Ramos (cell line): ENCODE data around the gene PPM1A.

ENCODE experiments used
- in situ Hi-C: fragments of 300-500 bp; cut with MboI; formaldehyde crosslinking; loops from one replicate; pipeline ENCODE4 v1.14.3; 2022; ENCODE audit warnings: low sequenced_read_pairs; ENCODE audit not compliant: unreplicated experiment

PPM1A gene

GRCh38 chr14:60248697-60249318, at the start of gene PPM1A:
Gene PPM1A, plus strand, starts transcription at chr14:60249221. Its CDS starts 33,483 bp downstream, at chr14:60282704.
- in situ Hi-C loops: loop anchor here (25.0 kb wide), 1 partner anchor 1238 kb away; no protein-coding TSS in a partner anchor

DNA sequence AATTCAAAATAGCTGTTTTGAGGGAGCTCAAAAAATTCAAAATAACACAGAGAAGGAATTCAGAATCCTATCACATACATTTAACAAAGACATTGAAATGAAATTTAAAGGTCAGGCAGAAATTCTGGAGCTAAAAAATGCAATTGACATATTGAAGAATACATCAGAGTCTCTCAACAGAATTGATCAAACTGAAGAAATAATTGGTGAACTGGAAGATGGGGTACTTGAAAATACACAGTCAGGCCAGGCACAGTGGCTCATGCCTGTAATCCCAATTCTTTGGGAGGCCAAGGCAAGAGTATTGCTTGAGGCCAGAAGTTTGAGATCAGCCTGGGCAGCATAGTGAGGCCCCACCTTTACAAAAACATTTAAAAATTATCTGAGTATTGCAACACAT, 49.7 kb upstream of the PPM1A start:
- in situ Hi-C loops: loop anchor here (25.0 kb wide), 1 partner anchor 562 kb away; no protein-coding TSS in a partner anchor

DNA sequence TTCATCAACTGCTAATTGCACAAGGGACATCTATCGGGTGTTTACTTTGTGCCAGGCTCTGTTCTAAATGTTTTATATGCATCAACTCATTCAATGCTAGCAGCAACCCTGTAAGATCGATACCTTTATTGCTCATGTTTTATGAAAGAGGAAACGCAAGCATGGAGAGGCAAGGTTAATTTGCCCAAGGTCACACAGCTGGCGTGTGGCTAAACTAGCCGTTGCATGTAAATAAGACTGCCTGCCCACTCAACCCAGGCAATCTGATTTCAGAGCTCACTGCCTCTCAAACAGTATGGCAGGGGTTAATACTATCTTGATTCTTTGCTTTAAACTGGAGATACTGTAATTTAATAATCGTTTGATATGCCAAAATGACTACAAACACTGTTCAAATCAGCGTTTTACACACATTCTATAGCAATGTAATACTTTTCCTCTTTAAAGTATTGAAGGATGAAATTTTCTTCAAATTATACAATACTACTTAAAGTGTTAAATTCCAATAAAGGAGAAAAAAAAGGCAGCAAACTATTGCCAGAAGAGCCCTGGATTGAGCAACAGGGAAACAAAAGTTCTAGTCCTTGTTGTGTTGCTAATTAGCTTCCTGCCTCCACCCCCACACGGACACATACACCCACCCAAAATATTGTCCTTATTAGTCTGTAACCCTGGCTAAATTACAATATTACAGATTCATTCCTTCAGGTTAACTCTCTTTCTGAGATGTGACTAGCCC, 44.7 kb upstream of the PPM1A start:
- in situ Hi-C loops: no loop called here

DNA sequence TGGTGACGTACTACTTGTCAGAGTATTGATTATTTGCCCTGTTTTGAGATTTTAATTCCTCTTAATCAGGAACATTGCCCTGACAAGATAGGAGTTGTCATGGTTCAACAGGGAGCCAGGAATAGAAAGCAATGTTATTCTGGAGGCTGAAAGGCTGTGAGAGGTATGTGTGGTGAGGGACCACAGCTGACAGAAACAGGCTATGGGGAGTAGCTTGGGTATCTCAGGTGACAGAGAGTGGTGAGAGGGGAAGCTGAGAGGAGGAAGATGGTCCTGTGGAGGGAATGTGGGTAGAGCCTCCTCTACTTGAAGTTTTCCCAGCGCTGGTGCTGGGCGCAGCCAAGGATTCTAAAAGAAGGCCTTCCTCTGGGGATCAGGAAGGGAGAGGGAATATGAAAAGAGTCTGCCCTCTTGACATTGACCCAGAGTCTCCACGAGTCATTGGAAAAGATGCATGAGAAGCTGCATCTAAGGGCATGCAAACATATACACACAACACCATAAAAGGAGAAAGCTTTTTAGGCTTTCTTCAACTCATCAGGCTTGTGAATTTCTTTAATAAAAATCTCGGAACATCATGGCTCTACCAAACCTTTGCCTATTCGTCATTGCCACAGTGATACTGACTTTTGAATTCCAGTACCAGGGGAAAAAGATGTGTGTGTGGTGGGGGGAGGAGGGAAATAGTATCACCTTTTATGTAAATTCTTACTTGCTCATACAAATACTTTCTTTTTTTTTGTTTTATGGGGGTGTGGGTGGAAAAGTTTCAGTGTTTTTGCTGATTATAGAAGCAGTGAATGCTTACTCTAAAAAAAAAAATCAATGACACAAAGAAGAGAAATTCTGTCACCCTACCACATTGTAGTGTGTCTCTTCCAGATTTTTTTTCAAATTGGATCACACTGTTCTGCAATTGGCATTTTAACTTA, 43.9 kb upstream of the PPM1A start:
- in situ Hi-C loops: no loop called here

- in situ Hi-C loops: no loop called here
Measured at GRCh38 chr14:60206249-60206670, 42.8 kb upstream of the PPM1A start.

DNA sequence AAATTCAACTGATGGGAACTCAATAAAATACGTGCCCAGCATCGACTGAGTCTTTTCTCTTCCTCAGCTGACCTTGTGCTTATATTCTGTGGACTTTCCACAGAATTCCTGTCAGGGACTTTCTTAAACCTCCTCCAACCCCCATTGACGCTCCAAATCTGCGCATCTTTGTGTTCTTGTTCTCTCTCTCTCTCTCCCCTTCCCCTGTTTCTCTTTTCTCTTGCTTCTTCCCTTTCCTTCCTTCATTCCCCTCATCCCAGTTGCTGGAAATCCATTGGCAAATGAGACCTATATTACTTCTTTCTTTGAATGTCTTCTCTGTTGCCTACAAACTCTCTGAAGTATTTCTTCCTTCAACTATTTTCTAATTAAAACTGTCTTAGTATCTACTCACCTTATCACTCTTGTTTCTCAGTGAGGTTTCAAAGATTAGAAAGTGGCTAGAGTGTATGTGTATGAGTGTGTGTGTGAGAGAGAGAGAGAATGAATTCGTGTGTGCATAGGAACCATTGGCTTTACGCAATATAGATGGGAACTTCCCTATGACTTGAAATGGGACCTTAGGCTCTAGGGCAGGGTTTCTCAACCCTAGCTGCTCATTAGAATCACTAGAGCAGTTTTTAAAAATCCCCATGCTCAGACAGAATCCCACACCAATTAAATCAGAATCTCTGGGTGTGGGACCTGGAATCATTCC, 42.0 kb upstream of the PPM1A start:
- in situ Hi-C loops: no loop called here

DNA sequence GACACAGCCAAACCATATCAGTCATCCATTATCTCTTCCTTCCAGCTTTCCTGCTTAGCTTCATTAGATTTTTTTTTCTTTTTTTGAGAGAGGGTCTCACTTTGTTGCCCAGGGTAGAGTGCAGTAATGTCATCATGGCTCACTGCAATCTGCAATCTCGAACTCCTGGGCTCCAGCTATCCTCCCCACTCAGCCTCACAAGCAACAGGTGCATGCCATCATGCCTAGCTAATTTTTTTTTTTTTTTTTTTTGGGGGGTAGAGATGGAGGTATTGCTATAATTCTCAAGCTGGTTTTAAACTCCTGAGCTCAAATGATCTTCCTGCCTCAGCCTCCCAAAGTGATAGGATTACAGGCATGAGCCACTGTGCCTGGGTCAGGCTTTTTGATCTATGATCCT, 38.3 kb upstream of the PPM1A start:
- in situ Hi-C loops: no loop called here

DNA sequence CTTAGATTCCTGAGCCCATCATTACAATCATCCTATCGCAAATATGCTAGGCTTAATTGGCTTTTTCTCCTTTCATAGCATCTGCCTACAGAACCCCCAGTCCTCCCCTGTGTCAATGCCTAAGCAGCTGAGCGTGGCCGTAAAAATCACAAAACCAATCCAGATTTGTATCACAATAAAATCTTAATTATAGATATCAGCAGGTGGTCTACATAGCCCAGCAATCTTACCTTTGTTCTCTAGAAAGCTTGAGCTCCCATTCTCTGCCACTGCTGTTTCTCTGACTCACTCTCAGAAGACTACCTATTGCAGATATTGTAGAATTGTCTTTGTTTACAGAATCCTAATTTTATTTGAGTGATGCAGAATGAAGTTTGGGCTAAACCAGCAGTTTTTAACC, 37.9 kb upstream of the PPM1A start:
- in situ Hi-C loops: no loop called here

- in situ Hi-C loops: no loop called here
Measured at GRCh38 chr14:60212503-60213371, 36.3 kb upstream of the PPM1A start.

GRCh38 chr14:60214003-60214402, 35.0 kb upstream of the PPM1A start:
- in situ Hi-C loops: no loop called here

GRCh38 chr14:60214415-60215126, 34.5 kb upstream of the PPM1A start:
- in situ Hi-C loops: no loop called here

GRCh38 chr14:60215127-60215444, 33.9 kb upstream of the PPM1A start:
- in situ Hi-C loops: no loop called here

GRCh38 chr14:60215520-60216420, 33.3 kb upstream of the PPM1A start:
- in situ Hi-C loops: no loop called here

- in situ Hi-C loops: no loop called here
Measured at GRCh38 chr14:60217713-60218112, 31.3 kb upstream of the PPM1A start.

- in situ Hi-C loops: no loop called here
Measured at GRCh38 chr14:60220084-60220483, 28.9 kb upstream of the PPM1A start.

GRCh38 chr14:60220917-60221316, 28.1 kb upstream of the PPM1A start:
- in situ Hi-C loops: no loop called here

DNA sequence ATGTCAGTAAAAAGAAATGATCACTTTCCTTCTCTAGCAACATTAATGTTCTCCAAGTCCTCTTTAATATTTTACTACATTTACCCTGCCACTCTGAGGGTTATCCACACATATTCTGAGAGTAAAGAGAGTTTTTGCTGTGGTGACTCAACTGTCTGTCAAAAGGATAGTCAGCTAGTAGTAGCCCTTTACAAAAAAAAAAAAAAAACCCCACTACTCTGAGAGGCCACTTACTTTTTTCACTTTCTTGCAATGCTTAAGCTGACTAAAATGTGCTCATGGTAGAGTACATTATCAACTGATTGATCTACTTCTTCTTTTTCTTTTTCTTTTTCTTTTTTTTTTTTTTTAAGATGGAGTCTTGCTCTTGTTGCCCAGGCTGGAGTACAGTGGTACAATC, 27.6 kb upstream of the PPM1A start:
- in situ Hi-C loops: no loop called here

DNA sequence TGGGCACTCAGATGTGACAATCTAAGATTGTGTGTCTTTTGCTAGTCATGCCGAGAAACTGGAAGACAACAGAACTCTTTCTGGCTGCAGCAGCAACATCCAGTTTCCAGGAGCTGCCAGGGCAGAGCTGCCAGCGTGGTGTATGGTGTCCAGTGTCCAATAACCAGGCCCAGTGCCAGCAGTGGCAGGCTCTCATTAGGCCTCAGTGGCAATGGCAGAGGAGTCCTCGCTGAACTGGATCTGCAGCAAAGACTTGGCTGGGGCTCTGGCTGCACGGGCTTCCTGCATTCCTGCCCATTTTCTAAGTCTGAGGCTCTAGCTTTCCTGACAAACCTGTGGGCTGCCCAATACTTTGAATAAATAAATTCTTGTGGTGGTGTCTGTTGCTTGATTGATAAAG, 26.2 kb upstream of the PPM1A start:
- in situ Hi-C loops: no loop called here
